Osteocyte (in vitro differentiated cells): Measurements from ENCODE around the gene PPHLN1. TPM values are rescaled to one million over a fixed set of nuclear protein-coding genes. Genes with fewer than 3 reads are reported as not detected.

Source experiments
- DNase-seq: peaks from one replicate; pipeline ENCODE4 v3.0.0; 2021; ENCODE audit warnings: mixed read lengths; ENCODE audit not compliant: unreplicated experiment; ENCODE audit errors: extremely low spot score
- H3K27ac Mint-ChIP-seq: one replicate; pipeline ENCODE4 v1.8.0; 2021; ENCODE audit warnings: mild to moderate bottlenecking, mixed read lengths; ENCODE audit not compliant: unreplicated experiment
- H3K27me3 Mint-ChIP-seq: one replicate; pipeline ENCODE4 v1.8.0; 2021; ENCODE audit warnings: mixed read lengths; ENCODE audit not compliant: unreplicated experiment
- H3K36me3 Mint-ChIP-seq: one replicate; pipeline ENCODE4 v1.8.0; 2021; ENCODE audit warnings: mixed read lengths; ENCODE audit not compliant: unreplicated experiment
- H3K4me1 Mint-ChIP-seq: one replicate; pipeline ENCODE4 v1.8.0; 2021; ENCODE audit warnings: mixed read lengths; ENCODE audit not compliant: unreplicated experiment
- H3K4me3 Mint-ChIP-seq: one replicate; pipeline ENCODE4 v1.8.0; 2021; ENCODE audit warnings: mild to moderate bottlenecking, moderate library complexity, mixed read lengths; ENCODE audit not compliant: unreplicated experiment
- H3K9me3 Mint-ChIP-seq: one replicate; pipeline ENCODE4 v1.8.0; 2021; ENCODE audit warnings: mixed read lengths; ENCODE audit not compliant: unreplicated experiment
- CTCF ChIP-seq: fragments of 200-600 bp; sonication (generic); IDR thresholded peaks from 2 replicates; pipeline ENCODE4 v1.5.0; 2021; ENCODE audit warnings: antibody characterized with exemption, mild to moderate bottlenecking, moderate library complexity
- total RNA-seq: library from RNA; stranded (reverse); gene quantifications from 2 replicates; pipeline ENCODE4 v1.2.1, GENCODE V29; 2021

PPHLN1 gene
- total RNA-seq, 1 donor from 2014 or later, result 56.6 TPM

- no peak for DNase-seq
- Mint-ChIP-seq H3K4me3 (no peak overlapping the region), H3K36me3 (peaks cover 50% of the 10 kb centered on the region), H3K9me3 (peaks cover 14% of the 10 kb centered on the region), H3K27me3 (no peaks in the 10 kb centered on the region), H3K4me1 (peaks cover 31% of the 10 kb centered on the region), H3K27ac (no peak overlapping the region)
- no peak for TF ChIP-seq CTCF
These were observed 119.9 kb downstream of the PPHLN1 start for GRCh38 chr12:42445891-42446290.

GRCh38 chr12:42446761-42447160, 120.8 kb downstream of the PPHLN1 start:
- DNase-seq, result no peak
- no peaks in the 10 kb centered on the region for H3K27me3 Mint-ChIP-seq
- peaks cover 14% of the 10 kb centered on the region for H3K9me3 Mint-ChIP-seq
- H3K27ac Mint-ChIP-seq, result peak overlapping the region; percentile 66
- H3K4me3 Mint-ChIP-seq, result no peak overlapping the region
- TF ChIP-seq CTCF, result no peak
- peaks cover 31% of the 10 kb centered on the region for H3K4me1 Mint-ChIP-seq
- peaks cover 43% of the 10 kb centered on the region for H3K36me3 Mint-ChIP-seq

- Mint-ChIP-seq H3K4me3 (no peak overlapping the region), H3K36me3 (peaks cover 39% of the 10 kb centered on the region), H3K4me1 (peaks cover 31% of the 10 kb centered on the region), H3K9me3 (peaks cover 14% of the 10 kb centered on the region), H3K27ac (peak overlapping the region; percentile 66), H3K27me3 (no peaks in the 10 kb centered on the region)
- DNase-seq, result no peak
- TF ChIP-seq CTCF, result no peak
These were observed 121.4 kb downstream of the PPHLN1 start for GRCh38 chr12:42447371-42447786.

GRCh38 chr12:42448841-42449240, 122.9 kb downstream of the PPHLN1 start:
- Mint-ChIP-seq H3K36me3 (peaks cover 29% of the 10 kb centered on the region), H3K9me3 (peaks cover 11% of the 10 kb centered on the region), H3K4me1 (peaks cover 31% of the 10 kb centered on the region), H3K4me3 (no peak overlapping the region), H3K27me3 (no peaks in the 10 kb centered on the region), H3K27ac (no peak overlapping the region)
- no peak for TF ChIP-seq CTCF
- no peak for DNase-seq

- no peak overlapping the region for H3K27ac Mint-ChIP-seq
- DNase-seq, result no peak
- H3K9me3 Mint-ChIP-seq, result no peaks in the 10 kb centered on the region
- peaks cover 15% of the 10 kb centered on the region for H3K36me3 Mint-ChIP-seq
- no peak overlapping the region for H3K4me3 Mint-ChIP-seq
- peaks cover 30% of the 10 kb centered on the region for H3K4me1 Mint-ChIP-seq
- no peaks in the 10 kb centered on the region for H3K27me3 Mint-ChIP-seq
- TF ChIP-seq CTCF, result no peak
These were observed 124.3 kb downstream of the PPHLN1 start for GRCh38 chr12:42450248-42450647.
